Measurements from ENCODE around the gene MED9.

Gene MED9

GRCh38 chr17:17492571-17492970 is 15.8 kb downstream of the MED9 start:
- no peak for DNase-seq

- no peak for DNase-seq
These were observed 16.6 kb downstream of the MED9 start for GRCh38 chr17:17493249-17493985.

- DNase-seq = no peak
These were observed 17.2 kb downstream of the MED9 start for GRCh38 chr17:17493986-17494466.

GRCh38 chr17:17494499-17494869 is 17.7 kb downstream of the MED9 start:
- DNase-seq = no peak

GRCh38 chr17:17494870-17495535 is 18.2 kb downstream of the MED9 start:
- peak; percentile 45 for DNase-seq

- peak; percentile 58 for DNase-seq
These were observed 18.9 kb downstream of the MED9 start for GRCh38 chr17:17495536-17496188.

- DNase-seq = peak; percentile 85
These were observed 19.6 kb downstream of the MED9 start, which contains the start of gene RASD1 for GRCh38 chr17:17496189-17497064. Gene RASD1 (minus strand): TSS chr17:17496395. CDS start chr17:17496181, 214 bp downstream.

GRCh38 chr17:17497065-17497844 is 20.5 kb downstream of the MED9 start:
- no peak for DNase-seq

- DNase-seq = no peak
These were observed 21.2 kb downstream of the MED9 start for GRCh38 chr17:17497845-17498520.

- DNase-seq = no peak
These were observed 22.0 kb downstream of the MED9 start for GRCh38 chr17:17498606-17499301.

- no peak for DNase-seq
These were observed 22.8 kb downstream of the MED9 start for GRCh38 chr17:17499402-17500145.

GRCh38 chr17:17500999-17501605 is 24.3 kb downstream of the MED9 start:
- DNase-seq = no peak

GRCh38 chr17:17502741-17503565 is 26.2 kb downstream of the MED9 start:
- DNase-seq = no peak

GRCh38 chr17:17503566-17504130 is 26.8 kb downstream of the MED9 start:
- DNase-seq = no peak

- DNase-seq = no peak
These were observed 27.7 kb downstream of the MED9 start for GRCh38 chr17:17504341-17505140.

- DNase-seq = no peak
These were observed 28.4 kb downstream of the MED9 start for GRCh38 chr17:17505151-17505550.

- DNase-seq = no peak
These were observed 28.9 kb downstream of the MED9 start for GRCh38 chr17:17505610-17506171.
